B cell (primary cell): Measurements from ENCODE around the gene KRTAP10-1.

Experiments used
- CTCF ChIP-seq: fragments of 200-600 bp; IDR thresholded peaks from one replicate; pipeline ENCODE4 v1.8.0; 2022; ENCODE audit warnings: antibody characterized with exemption, mild to moderate bottlenecking
- EZH2 ChIP-seq: IDR thresholded peaks from 2 replicates; pipeline ENCODE4 v1.6.1; 2012; ENCODE audit warnings: borderline replicate concordance, low read depth, mild to moderate bottlenecking, moderate library complexity, low read length; ENCODE audit not compliant: insufficient read depth, poor library complexity, severe bottlenecking

- no peak for TF ChIP-seq CTCF
- TF ChIP-seq EZH2 = no peak
Observed at GRCh38 chr21:44575307-44576024, 35.5 kb upstream of the KRTAP10-1 start.
